NCI-H1048 (cell line): Measurements from ENCODE around the gene MSANTD1.

Source experiments
- DNase-seq: peaks from one replicate; lab custom pipeline; 2025; lab: John Stamatoyannopoulos, UW

The MSANTD1 gene

DNA sequence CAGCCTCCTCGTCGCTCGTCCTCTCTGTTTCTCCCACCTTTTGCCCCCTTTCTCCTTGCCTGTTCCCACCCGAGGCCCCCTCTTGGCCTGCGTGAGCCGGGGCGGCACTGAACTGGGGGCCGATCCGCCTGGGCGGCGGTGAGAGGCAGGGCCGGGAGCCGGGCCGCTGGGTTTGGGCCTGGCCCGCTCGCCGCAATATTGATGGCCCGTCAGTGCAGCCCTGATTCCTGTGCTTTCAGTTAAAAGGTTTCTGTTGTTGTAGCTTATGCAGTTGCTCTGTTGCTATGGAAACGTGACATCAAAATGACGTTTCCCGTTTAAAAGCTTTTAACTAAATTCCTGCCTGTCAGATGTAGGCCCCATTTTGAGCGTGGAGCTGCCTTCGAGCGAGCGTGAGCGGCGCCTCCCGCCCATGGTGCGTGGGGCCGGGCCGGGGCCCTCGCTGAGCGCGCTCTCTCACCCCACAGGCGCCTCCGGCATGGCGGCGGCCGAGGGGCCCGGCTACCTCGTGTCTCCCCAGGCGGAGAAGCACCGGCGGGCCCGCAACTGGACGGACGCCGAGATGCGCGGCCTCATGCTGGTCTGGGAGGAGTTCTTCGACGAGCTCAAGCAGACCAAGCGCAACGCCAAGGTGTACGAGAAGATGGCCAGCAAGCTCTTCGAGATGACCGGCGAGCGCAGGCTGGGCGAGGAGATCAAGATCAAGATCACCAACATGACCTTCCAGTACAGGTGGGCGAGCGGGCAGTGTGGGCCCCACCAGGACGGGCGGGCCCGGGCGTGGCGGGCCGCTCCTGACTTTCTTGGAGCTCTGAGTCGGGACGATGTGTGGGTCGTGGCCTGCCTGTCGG is at the start of gene MSANTD1:
Gene MSANTD1 (plus strand): TSS at position 349 of the 851 bp plus-strand sequence. CDS start 64 bp downstream, at position 413.
- DNase-seq, result no peak

- no peak for DNase-seq
Measured at GRCh38 chr4:3199653-3200422, 49.1 kb upstream of the MSANTD1 start.

GRCh38 chr4:3200423-3201090 is 48.4 kb upstream of the MSANTD1 start:
- DNase-seq, result no peak

DNA sequence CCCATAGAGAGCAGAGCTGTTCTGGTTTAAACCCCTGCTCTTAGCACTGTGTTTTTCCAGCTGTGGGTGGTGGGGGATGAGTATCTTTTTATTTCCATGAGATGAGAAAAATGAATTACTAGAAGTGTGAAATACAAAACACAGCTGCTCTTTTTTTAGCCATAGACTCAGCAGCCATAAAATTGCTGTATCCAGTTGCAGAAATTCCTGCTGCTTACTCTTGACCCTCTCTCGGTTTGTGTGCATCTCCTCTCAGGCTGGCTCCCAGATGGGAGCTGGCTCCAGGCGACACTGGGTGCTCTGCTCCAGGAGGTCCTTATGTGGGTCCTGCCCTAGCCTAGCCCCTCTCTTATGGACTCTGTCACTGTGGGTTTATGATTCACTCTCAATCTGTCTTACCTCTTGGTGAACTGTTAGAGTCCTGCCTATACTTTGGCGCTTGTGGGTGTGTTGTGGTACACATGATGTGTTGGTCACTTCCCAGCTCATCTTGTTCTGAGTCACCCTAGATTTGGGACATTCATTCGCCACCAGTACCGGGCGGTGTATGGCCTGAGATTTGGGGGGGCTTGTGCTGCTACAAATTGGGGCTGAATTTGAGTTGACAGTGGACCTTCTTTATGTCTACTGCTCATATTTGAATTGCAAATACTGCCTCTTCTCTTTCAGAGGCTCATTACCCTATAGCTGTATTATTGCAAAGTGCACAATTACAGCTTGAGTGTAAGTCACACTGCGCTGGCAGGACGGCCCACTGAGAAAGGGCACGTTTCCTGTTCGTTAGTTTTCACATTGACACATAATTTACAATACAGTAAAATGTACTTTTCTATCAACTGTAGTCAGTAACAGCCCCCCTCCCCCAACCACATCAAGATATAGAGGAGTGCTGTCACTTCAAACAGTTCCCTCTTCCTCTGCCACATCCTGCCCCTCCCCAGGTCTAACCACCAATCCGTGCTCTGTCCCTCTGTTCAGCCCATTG is 46.9 kb upstream of the MSANTD1 start:
- no peak for DNase-seq

- DNase-seq, result no peak
Measured at GRCh38 chr4:3202836-3203820, 45.8 kb upstream of the MSANTD1 start.

DNA sequence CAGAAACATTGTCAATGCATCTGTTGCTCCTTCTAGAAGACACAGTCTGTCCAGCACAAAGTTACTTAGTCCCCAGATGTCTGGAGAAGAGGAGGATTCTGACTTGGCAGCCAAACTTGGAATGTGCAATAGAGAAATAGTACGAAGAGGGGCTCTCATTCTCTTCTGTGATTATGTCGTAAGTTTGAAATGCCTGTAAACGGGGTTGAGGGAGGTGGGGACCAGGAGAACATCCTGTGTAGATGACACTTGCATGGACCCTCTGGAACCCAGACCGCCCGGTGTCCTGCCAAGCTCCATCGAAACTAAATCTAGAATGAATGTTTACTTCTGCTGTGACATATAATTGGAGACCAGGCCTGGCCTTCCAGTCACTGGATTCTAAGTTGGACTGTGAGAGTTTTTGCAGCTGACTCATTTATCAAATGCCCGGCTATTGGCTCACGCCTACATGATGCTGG is 45.0 kb upstream of the MSANTD1 start:
- no peak for DNase-seq

DNA sequence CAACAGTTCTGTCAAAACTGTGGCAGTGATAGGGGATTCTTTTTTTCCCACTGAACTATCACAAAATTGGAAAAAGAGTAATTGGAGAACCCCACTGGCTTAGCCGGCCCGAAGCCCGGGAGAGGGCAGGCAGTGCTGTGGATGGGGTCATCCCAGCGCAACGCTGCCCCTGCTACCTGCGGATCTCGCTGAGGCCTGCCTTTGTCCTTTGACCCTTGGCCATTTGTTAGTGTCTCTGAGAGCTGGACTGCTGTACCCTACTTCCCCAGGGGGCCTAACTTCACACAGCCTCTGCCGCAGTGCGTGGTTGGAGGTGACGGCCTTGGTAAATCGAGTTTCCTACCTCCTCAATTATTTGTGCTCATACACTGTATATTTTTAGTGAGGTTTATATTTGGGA is 43.0 kb upstream of the MSANTD1 start:
- DNase-seq, result no peak

DNA sequence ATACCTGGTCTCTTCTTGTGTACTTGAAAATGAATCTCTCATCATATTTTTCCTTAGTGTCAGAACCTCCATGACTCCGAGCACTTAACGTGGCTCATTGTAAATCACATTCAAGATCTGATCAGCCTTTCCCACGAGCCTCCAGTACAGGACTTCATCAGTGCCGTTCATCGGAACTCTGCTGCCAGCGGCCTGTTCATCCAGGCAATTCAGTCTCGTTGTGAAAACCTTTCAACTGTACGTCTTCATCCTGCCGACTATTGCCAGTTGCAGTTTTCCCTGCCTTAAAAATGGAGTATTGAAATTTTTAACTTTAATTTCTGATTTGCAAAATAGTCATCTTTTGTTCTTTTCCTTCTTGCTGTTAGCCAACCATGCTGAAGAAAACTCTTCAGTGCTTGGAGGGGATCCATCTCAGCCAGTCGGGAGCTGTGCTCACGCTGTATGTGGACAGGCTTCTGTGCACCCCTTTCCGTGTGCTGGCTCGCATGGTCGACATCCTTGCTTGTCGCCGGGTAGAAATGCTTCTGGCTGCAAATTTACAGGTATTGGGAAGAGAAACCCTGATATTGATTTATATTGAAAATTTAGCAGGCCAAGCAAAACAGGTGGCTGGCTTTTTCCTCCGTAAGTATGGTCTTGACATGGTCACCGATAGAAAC is 42.4 kb upstream of the MSANTD1 start:
- DNase-seq, result no peak

GRCh38 chr4:3207531-3208037 is 41.4 kb upstream of the MSANTD1 start:
- no peak for DNase-seq

- DNase-seq, result no peak
Measured at GRCh38 chr4:3208826-3209225, 40.1 kb upstream of the MSANTD1 start.

GRCh38 chr4:3209551-3210325 is 39.2 kb upstream of the MSANTD1 start:
- no peak for DNase-seq

DNA sequence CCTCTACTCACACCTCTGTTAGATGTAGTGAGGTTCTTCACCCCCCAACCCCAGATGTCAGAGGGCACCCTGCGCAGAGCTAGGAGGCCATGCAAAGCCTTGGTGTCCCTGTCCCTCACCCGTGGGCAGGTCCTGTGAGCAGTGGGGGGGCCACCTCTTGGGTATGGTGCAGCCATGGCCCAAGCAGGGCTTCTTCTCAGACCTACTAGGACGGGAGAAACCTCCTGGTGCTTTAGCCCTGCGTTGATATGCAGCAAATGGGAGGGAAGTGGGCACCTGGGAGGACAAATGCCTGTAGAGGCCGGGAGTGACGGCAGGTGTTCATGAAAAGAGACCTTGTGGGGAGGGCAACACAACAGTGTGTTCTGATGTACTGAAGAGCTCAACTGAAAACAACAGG is 38.5 kb upstream of the MSANTD1 start:
- DNase-seq, result no peak

GRCh38 chr4:3211866-3212265 is 37.1 kb upstream of the MSANTD1 start:
- DNase-seq, result no peak

GRCh38 chr4:3212391-3213105 is 36.4 kb upstream of the MSANTD1 start:
- DNase-seq, result no peak

DNA sequence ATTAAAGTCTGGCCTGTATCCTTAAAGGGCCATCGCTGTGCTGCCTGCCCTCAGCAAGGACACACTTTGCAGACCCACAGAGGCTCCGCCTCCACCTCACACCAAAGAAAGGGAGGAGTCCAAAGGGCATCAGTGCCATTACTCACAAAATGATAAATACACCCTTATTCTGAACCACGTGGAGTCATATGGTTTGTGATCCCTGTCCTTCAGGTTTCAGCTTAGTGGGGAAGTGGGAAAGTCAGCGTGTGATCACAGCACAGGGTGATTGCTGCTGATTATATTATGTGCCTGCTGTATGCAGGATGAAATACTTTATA is 35.9 kb upstream of the MSANTD1 start:
- DNase-seq, result no peak

GRCh38 chr4:3213661-3214250 is 35.2 kb upstream of the MSANTD1 start:
- no peak for DNase-seq

GRCh38 chr4:3215256-3215655 is 33.7 kb upstream of the MSANTD1 start:
- no peak for DNase-seq

DNA sequence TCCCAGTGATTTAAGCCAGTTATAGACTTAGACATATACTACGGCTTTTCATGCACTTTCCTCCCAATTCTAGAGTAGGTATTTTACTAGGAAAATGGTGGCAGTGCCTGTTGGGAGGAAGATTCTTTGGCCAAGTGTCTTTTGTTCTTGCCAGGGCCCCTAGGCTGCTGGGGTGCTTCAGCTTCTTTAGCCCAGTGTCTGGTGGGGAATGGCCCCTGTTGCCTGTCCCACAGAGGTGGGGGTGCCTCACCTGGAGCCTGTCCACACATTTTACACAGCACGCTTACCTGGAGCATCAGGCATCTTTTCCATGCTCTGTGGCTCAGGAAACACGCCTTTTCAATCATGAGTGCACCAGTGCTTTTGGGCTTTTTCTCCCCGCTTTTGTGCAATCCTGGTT is 33.2 kb upstream of the MSANTD1 start:
- no peak for DNase-seq
